GM13977 (cell line): Measurements from ENCODE around the gene GCSH.

ENCODE experiments used
- DNase-seq: peaks from one replicate; pipeline ENCODE4 v3.0.0; 2012; ENCODE audit warnings: low spot score
- CTCF ChIP-seq: IDR thresholded peaks from 2 replicates; pipeline ENCODE4 v1.5.1; 2012; ENCODE audit warnings: mild to moderate bottlenecking, control low read depth; ENCODE audit not compliant: insufficient read depth; ENCODE audit errors: extremely low read depth, missing control alignments
- in situ Hi-C: fragments of 300-500 bp; cut with MboI; formaldehyde crosslinking; loops from one replicate; pipeline ENCODE4 v1.12.0; 2022; ENCODE audit warnings: low sequenced_read_pairs, low pct_unique_long_range_greater_than_20kb, mixed read lengths, inconsistent platforms; ENCODE audit not compliant: unreplicated experiment

Gene GCSH

GRCh38 chr16:81081014-81081413 is 15.2 kb downstream of the GCSH start:
- DNase-seq = no peak
- no peak for TF ChIP-seq CTCF
- in situ Hi-C loops = no loop called here

- in situ Hi-C loops = no loop called here
- TF ChIP-seq CTCF = no peak
- DNase-seq = no peak
Measured at GRCh38 chr16:81080233-81080632, 16.0 kb downstream of the GCSH start.

- peak; percentile 95 for DNase-seq
- in situ Hi-C loops = no loop called here
- no peak for TF ChIP-seq CTCF
Measured at GRCh38 chr16:81077076-81077940, 18.9 kb downstream of the GCSH start, which contains the start of gene C16orf46. TSS of gene C16orf46 (minus strand) at chr16:81077238. CDS start at chr16:81063955, 13,283 bp downstream.

GRCh38 chr16:81076566-81077075 is 19.6 kb downstream of the GCSH start:
- no peak for TF ChIP-seq CTCF
- peak; percentile 83 for DNase-seq
- in situ Hi-C loops = no loop called here

- no peak for TF ChIP-seq CTCF
- in situ Hi-C loops = no loop called here
- no peak for DNase-seq
Measured at GRCh38 chr16:81073560-81074330, 22.4 kb downstream of the GCSH start.

GRCh38 chr16:81071805-81072204 is 24.4 kb downstream of the GCSH start:
- in situ Hi-C loops = no loop called here

More at GRCh38 chr16:81071805-81072204, 24.4 kb downstream of the GCSH start:
- DNase-seq = no peak
- TF ChIP-seq CTCF = no peak
